GM19455 (cell line): Measurements from ENCODE around the gene ADI1.
"Not testable (repeated sequence)": the region's sequence is repeated elsewhere in the genome, so short reads cannot be mapped to it uniquely, and the experiment has no call there.

ENCODE experiments used
- ATAC-seq: cut with Tn5 transposase; IDR thresholded peaks from one replicate; pipeline ENCODE4 v1.9.1; 2021; ENCODE audit not compliant: unreplicated experiment

The ADI1 gene

GRCh38 chr2:3450385-3451010 is 68.8 kb downstream of the ADI1 start:
- ATAC-seq, result no peak

GRCh38 chr2:3449936-3450335 is 69.4 kb downstream of the ADI1 start:
- ATAC-seq, result no peak

GRCh38 chr2:3449086-3449485 is 70.2 kb downstream of the ADI1 start:
- no peak for ATAC-seq

GRCh38 chr2:3448441-3448911 is 70.9 kb downstream of the ADI1 start:
- ATAC-seq, result not testable (repeated sequence)

GRCh38 chr2:3447789-3448317 is 71.5 kb downstream of the ADI1 start:
- no peak for ATAC-seq
